NCI-H1930 (cell line): ENCODE data around the gene SLC1A4.
A peak's percentile ranks its signal among the peaks of the same experiment; 100 is the strongest.
"Not testable (repeated sequence)": the region's sequence is repeated elsewhere in the genome, so short reads cannot be mapped to it uniquely, and the experiment has no call there.

Experiments used
- DNase-seq, 2 experiments: peaks; one replicate each; lab custom pipeline; 2025; lab: John Stamatoyannopoulos, UW

Gene SLC1A4

GRCh38 chr2:64963719-64964118 lies 25.5 kb upstream of the SLC1A4 start:
- DNase-seq: no peak

GRCh38 chr2:64966017-64966416 lies 23.2 kb upstream of the SLC1A4 start:
- no peak for DNase-seq

- no peak for DNase-seq
Measured at GRCh38 chr2:64966839-64967238, 22.4 kb upstream of the SLC1A4 start.

GRCh38 chr2:64967601-64968000 lies 21.6 kb upstream of the SLC1A4 start:
- no peak for DNase-seq

- DNase-seq: not testable (repeated sequence)
Measured at GRCh38 chr2:64969086-64969485, 20.1 kb upstream of the SLC1A4 start.

GRCh38 chr2:64970495-64970894 lies 18.7 kb upstream of the SLC1A4 start:
- DNase-seq: no peak

GRCh38 chr2:64972426-64972825 lies 16.8 kb upstream of the SLC1A4 start:
- no peak for DNase-seq

GRCh38 chr2:64972876-64973275 lies 16.3 kb upstream of the SLC1A4 start:
- DNase-seq: no peak

GRCh38 chr2:64975232-64975821 lies 13.9 kb upstream of the SLC1A4 start:
- no peak for DNase-seq

- DNase-seq: no peak
Measured at GRCh38 chr2:64976276-64976675, 12.9 kb upstream of the SLC1A4 start.

- no peak for DNase-seq
Measured at GRCh38 chr2:64978514-64979268, 10.5 kb upstream of the SLC1A4 start.

- no peak for DNase-seq
Measured at GRCh38 chr2:64979744-64980143, 9.5 kb upstream of the SLC1A4 start.

- DNase-seq: no peak
Measured at GRCh38 chr2:64980183-64980582, 9.0 kb upstream of the SLC1A4 start.

- DNase-seq: no peak
Measured at GRCh38 chr2:64982311-64982857, 6.8 kb upstream of the SLC1A4 start.

GRCh38 chr2:64982932-64983331 lies 6.3 kb upstream of the SLC1A4 start:
- DNase-seq: no peak

GRCh38 chr2:64985447-64985846 lies 3.8 kb upstream of the SLC1A4 start:
- DNase-seq: no peak

- DNase-seq: no peak
Measured at GRCh38 chr2:64987001-64987955, 1.9 kb upstream of the SLC1A4 start.

GRCh38 chr2:64987956-64988419 lies 1.2 kb upstream of the SLC1A4 start:
- peak in 1 of 2 experiments; percentile 33 for DNase-seq

- DNase-seq: peak; percentile 80 to 82
Measured at GRCh38 chr2:64988420-64989125, 626 bp upstream of the SLC1A4 start.

- peak in 1 of 2 experiments; percentile 8 for DNase-seq
Measured at GRCh38 chr2:64989982-64990614, 899 bp downstream of the SLC1A4 start.

- no peak for DNase-seq
Measured at GRCh38 chr2:64990876-64991275, 1.7 kb downstream of the SLC1A4 start.
